H1 (cell line): ENCODE measurements around the gene DMAC1. TPM values are rescaled to one million over a fixed set of nuclear protein-coding genes. Genes with fewer than 3 reads are reported as not detected.

Experiments used
- EZH2 ChIP-seq: fragments of 200-600 bp; sonication (generic); IDR thresholded peaks from 2 replicates; pipeline ENCODE4 v1.7.1; 2012; ENCODE audit warnings: low read depth, mild to moderate bottlenecking, moderate library complexity, low read length, inconsistent platforms; ENCODE audit not compliant: severe bottlenecking
- GTF2F1 ChIP-seq: IDR thresholded peaks from 2 replicates; pipeline ENCODE4 v1.6.1; 2012; ENCODE audit warnings: low read depth, low read length, improper control_type of control experiment, borderline replicate concordance
- RAD21 ChIP-seq, 2 experiments: IDR thresholded peaks in 1 of 2; conservative IDR thresholded peaks in 1 of 2; 2 replicates each; pipeline ENCODE4 v1.6.1; 2011; ENCODE audit warnings: low read depth in 2 of 2, low read length in 2 of 2, improper control_type of control experiment in 1 of 2, inconsistent platforms in 1 of 2, mild to moderate bottlenecking in 1 of 2, moderate library complexity in 1 of 2
- SAP30 ChIP-seq: fragments of 300-600 bp; sonication (generic); IDR thresholded peaks from 2 replicates; pipeline ENCODE4 v1.7.1; 2012; ENCODE audit warnings: low read length, moderate library complexity, mild to moderate bottlenecking, inconsistent platforms; ENCODE audit not compliant: insufficient read depth, insufficient replicate concordance
- SIX5 ChIP-seq: IDR thresholded peaks from 2 replicates; pipeline ENCODE4 v1.6.1; 2011; ENCODE audit warnings: mild to moderate bottlenecking, low read depth, low read length
- polyA plus RNA-seq, 7 experiments: library from polyadenylated mRNA; depleted of rRNA in 3 of 7; stranded (reverse) in 5 of 7; unstranded in 2 of 7; fragments of >200 nt in 5 of 7; fragments of 200-250 nt in 2 of 7; gene quantifications; 1 replicate in 5 of 7; 2 replicates in 1 of 7; 4 replicates in 1 of 7; pipeline versions ENCODE4 v1.2.1 to v1.2.3, GENCODE V29; 2011 to 2013; ENCODE audit warnings: missing spikeins in 2 of 7, mixed read lengths in 2 of 7
- total RNA-seq: library from RNA; stranded (reverse); fragmentation: NEBNext Ultra II Directional; extraction: Animal tissue kit (Norgen Biotek cat#: 25700); gene quantifications from 2 replicates; pipeline ENCODE4 v1.2.1, GENCODE V29; 2021

Gene DMAC1
- total and polyA plus RNA-seq, 2 of the 8 experiments (the other 6 are each of a cell fraction or from before 2014, with no cell fraction given), result 30.4 to 89.4 TPM

DNA sequence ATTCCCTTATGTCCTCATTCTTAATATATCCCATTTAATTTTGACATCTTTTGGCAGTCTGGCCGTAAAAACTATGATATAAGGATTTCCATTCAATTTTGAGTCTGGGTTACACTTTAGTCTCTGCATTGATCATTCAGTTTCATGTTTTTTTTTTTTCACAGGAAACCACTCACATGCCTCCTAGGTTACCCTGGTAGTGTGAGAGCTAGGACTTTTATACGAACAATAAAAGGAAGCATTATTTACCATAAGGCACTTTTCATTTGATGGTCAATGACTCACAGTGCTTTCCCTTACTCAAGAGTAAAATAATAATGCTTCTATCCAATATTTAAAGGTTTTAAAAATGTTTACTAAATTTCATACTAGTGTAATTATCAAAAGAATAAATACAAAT is 16.4 kb upstream of the DMAC1 start (continued):
- TF ChIP-seq SAP30 (no peak), RAD21 (IDR thresholded peaks at IDR 0.05 in 1 of 2, conservative IDR thresholded peaks at IDR 0.05 in 1 of 2; ENCODE audit: low read depth in 2 of 2, low read length in 2 of 2) (no peak), EZH2 (no peak), SIX5 (no peak), GTF2F1 (no peak)
